GM12878 (cell line): ENCODE results near the gene TAX1BP3. TPM values are rescaled to one million over a fixed set of nuclear protein-coding genes. Genes with fewer than 3 reads are reported as not detected.

ENCODE experiments used
- ASH2L ChIP-seq: fragments of 300-600, 200-600 bp; sonication (generic); IDR thresholded peaks from 2 replicates; pipeline ENCODE4 v1.6.1; 2017; ENCODE audit warnings: low read depth, mild to moderate bottlenecking, borderline replicate concordance
- BMI1 ChIP-seq: fragments of 450-650 bp; IDR thresholded peaks from 2 replicates; pipeline ENCODE4 v1.6.1; 2016; ENCODE audit warnings: mild to moderate bottlenecking, moderate library complexity, borderline replicate concordance
- CBFB ChIP-seq: IDR thresholded peaks from 2 replicates; pipeline ENCODE4 v1.6.1; 2016; ENCODE audit warnings: antibody characterized with exemption, low read depth
- FOXK2 ChIP-seq: fragments of 450-650 bp; IDR thresholded peaks from 2 replicates; pipeline ENCODE4 v1.6.1; 2017; ENCODE audit warnings: mild to moderate bottlenecking, moderate library complexity
- HDAC6 ChIP-seq: fragments of 200-600 bp; sonication (generic); IDR thresholded peaks from one replicate; pipeline ENCODE4 v1.8.0; 2017; ENCODE audit warnings: antibody characterized with exemption; ENCODE audit not compliant: unreplicated experiment
- NFXL1 ChIP-seq: fragments of 450-650 bp; IDR thresholded peaks from 2 replicates; pipeline ENCODE4 v1.6.1; 2017; ENCODE audit warnings: antibody characterized with exemption, mild to moderate bottlenecking, borderline replicate concordance
- NFYA ChIP-seq: IDR thresholded peaks from 2 replicates; pipeline ENCODE4 v1.6.1; 2011; ENCODE audit warnings: low read depth, mild to moderate bottlenecking, low read length, improper control_type of control experiment, borderline replicate concordance
- NR2C1 ChIP-seq: fragments of 450-650 bp; IDR thresholded peaks from 2 replicates; pipeline ENCODE4 v1.6.1; 2017; ENCODE audit warnings: antibody characterized with exemption, mild to moderate bottlenecking, moderate library complexity
- RBBP5 ChIP-seq: fragments of 200-600 bp; sonication (generic); conservative IDR thresholded peaks from 2 replicates; pipeline ENCODE4 v1.6.1; 2016
- RELA ChIP-seq: fragments of 450-650 bp; IDR thresholded peaks from 2 replicates; pipeline ENCODE4 v1.8.0; 2014; ENCODE audit warnings: borderline replicate concordance; ENCODE audit not compliant: partially characterized antibody
- SMARCA5 ChIP-seq: fragments of 450-650 bp; IDR thresholded peaks from 2 replicates; pipeline ENCODE4 v1.6.1; 2017; ENCODE audit warnings: mild to moderate bottlenecking
- SREBF2 ChIP-seq: IDR thresholded peaks from 2 replicates; pipeline ENCODE4 v1.6.1; 2012; ENCODE audit warnings: mild to moderate bottlenecking, low read length
- SRF ChIP-seq, 2 experiments: IDR thresholded peaks; 2 replicates each; pipeline ENCODE4 v1.6.1; 2011; ENCODE audit warnings: low read depth in 2 of 2, low read length in 2 of 2, mild to moderate bottlenecking in 1 of 2, moderate library complexity in 1 of 2
- WRNIP1 ChIP-seq: IDR thresholded peaks from 2 replicates; pipeline ENCODE4 v1.6.1; 2011; ENCODE audit warnings: low read depth, low read length, improper control_type of control experiment, borderline replicate concordance
- polyA plus RNA-seq, 11 experiments: library from polyadenylated mRNA; depleted of rRNA in 4 of 11; unstranded in 6 of 11; stranded (reverse) in 5 of 11; fragments of >200 nt; fragmentation: Nextera tagmentation in 4 of 11; fragmentation: Illumina TruSeq in 1 of 11; extraction: Ambion mirVana in 4 of 11; extraction: Trizol in 1 of 11; gene quantifications; 1 replicate in 1 of 11; 2 replicates in 10 of 11; pipeline versions ENCODE4 v1.2.1 to v1.2.3, GENCODE V29; 2011 to 2016; ENCODE audit warnings: inconsistent platforms in 2 of 11, missing spikeins in 2 of 11, low read depth in 1 of 11
- total RNA-seq, 4 experiments: library from RNA; depleted of rRNA in 3 of 4; stranded (reverse); fragments of >200 nt in 3 of 4; fragmentation: Illumina TruSeq in 1 of 4; extraction: Trizol in 1 of 4; gene quantifications; 2 replicates each; pipeline versions ENCODE4 v1.2.1 to v1.2.3, GENCODE V29; 2013 to 2021
- TF ChIP-seq, protein P1 (sequence below): fragments of 450-650 bp; IDR thresholded peaks from 2 replicates; pipeline ENCODE4 v1.6.1; 2017; ENCODE audit warnings: antibody characterized with exemption, mild to moderate bottlenecking, moderate library complexity
- TF ChIP-seq, protein P2 (sequence below): IDR thresholded peaks from 2 replicates; pipeline ENCODE4 v1.6.1; 2012; ENCODE audit warnings: low read depth, low read length, improper control_type of control experiment
- TF ChIP-seq, protein P3 (sequence below): fragments of 450-650 bp; conservative IDR thresholded peaks from 2 replicates; pipeline ENCODE4 v1.6.1; 2017; ENCODE audit warnings: mild to moderate bottlenecking, moderate library complexity
- TF ChIP-seq, protein P4 (sequence below): fragments of 150-350 bp; IDR thresholded peaks from 2 replicates; pipeline ENCODE4 v1.6.1; 2014; ENCODE audit warnings: mild to moderate bottlenecking, low read depth, low read length
- TF ChIP-seq, protein P5 (sequence below): fragments of 450-650 bp; IDR thresholded peaks from 2 replicates; pipeline ENCODE4 v1.6.1; 2017; ENCODE audit warnings: low read depth, mild to moderate bottlenecking, moderate library complexity
- TF ChIP-seq, protein P6 (sequence below): IDR thresholded peaks from 2 replicates; pipeline ENCODE4 v1.6.1; 2012; ENCODE audit warnings: low read length, inconsistent platforms

Gene TAX1BP3
- total and polyA plus RNA-seq, 10 of the 15 experiments (the other 5 are each of a cell fraction or from before 2014, with no cell fraction given), result 1.00 to 40.4 (median 15.4) TPM

DNA sequence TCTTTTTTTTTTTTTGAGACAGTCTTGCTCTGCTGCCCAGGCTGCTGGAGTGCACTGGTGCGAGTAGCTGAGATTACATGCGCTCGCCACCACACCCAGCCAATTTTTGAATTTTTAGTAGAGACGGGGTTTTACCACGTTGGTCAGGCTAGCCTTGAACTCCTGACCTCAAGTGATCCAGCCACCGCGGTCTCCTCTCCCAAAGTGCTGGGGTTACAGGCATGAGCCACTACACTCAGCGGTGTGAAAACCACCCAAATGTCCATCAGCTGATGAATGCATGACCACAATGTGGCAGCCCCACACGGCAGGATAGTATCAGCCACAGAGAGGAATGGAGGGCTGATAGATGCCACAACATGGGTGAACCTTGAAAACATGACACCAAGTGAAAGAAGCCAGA, 25.5 kb upstream of the TAX1BP3 start (continued):
- TF ChIP-seq HDAC6, result no peak
- no peak for TF ChIP-seq RBBP5
- TF ChIP-seq, protein P1, sequence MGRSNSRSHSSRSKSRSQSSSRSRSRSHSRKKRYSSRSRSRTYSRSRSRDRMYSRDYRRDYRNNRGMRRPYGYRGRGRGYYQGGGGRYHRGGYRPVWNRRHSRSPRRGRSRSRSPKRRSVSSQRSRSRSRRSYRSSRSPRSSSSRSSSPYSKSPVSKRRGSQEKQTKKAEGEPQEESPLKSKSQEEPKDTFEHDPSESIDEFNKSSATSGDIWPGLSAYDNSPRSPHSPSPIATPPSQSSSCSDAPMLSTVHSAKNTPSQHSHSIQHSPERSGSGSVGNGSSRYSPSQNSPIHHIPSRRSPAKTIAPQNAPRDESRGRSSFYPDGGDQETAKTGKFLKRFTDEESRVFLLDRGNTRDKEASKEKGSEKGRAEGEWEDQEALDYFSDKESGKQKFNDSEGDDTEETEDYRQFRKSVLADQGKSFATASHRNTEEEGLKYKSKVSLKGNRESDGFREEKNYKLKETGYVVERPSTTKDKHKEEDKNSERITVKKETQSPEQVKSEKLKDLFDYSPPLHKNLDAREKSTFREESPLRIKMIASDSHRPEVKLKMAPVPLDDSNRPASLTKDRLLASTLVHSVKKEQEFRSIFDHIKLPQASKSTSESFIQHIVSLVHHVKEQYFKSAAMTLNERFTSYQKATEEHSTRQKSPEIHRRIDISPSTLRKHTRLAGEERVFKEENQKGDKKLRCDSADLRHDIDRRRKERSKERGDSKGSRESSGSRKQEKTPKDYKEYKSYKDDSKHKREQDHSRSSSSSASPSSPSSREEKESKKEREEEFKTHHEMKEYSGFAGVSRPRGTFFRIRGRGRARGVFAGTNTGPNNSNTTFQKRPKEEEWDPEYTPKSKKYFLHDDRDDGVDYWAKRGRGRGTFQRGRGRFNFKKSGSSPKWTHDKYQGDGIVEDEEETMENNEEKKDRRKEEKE, result no peak
- TF ChIP-seq SRF (IDR thresholded peaks at IDR 0.05; ENCODE audit: low read depth in 2 of 2, low read length in 2 of 2), result no peak
- TF ChIP-seq CBFB, result peak; percentile 96
- TF ChIP-seq, protein P2, sequence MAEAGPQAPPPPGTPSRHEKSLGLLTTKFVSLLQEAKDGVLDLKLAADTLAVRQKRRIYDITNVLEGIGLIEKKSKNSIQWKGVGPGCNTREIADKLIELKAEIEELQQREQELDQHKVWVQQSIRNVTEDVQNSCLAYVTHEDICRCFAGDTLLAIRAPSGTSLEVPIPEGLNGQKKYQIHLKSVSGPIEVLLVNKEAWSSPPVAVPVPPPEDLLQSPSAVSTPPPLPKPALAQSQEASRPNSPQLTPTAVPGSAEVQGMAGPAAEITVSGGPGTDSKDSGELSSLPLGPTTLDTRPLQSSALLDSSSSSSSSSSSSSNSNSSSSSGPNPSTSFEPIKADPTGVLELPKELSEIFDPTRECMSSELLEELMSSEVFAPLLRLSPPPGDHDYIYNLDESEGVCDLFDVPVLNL, result no peak
- TF ChIP-seq SREBF2, result no peak
- TF ChIP-seq NFXL1, result no peak
- TF ChIP-seq, protein P3, sequence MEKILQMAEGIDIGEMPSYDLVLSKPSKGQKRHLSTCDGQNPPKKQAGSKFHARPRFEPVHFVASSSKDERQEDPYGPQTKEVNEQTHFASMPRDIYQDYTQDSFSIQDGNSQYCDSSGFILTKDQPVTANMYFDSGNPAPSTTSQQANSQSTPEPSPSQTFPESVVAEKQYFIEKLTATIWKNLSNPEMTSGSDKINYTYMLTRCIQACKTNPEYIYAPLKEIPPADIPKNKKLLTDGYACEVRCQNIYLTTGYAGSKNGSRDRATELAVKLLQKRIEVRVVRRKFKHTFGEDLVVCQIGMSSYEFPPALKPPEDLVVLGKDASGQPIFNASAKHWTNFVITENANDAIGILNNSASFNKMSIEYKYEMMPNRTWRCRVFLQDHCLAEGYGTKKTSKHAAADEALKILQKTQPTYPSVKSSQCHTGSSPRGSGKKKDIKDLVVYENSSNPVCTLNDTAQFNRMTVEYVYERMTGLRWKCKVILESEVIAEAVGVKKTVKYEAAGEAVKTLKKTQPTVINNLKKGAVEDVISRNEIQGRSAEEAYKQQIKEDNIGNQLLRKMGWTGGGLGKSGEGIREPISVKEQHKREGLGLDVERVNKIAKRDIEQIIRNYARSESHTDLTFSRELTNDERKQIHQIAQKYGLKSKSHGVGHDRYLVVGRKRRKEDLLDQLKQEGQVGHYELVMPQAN, result no peak; the same call in 1 of the 2 replicates
- 0 out of 2 replicates have a peak, but pooled peaks have one; percentile 8 for TF ChIP-seq BMI1
- TF ChIP-seq FOXK2, result no peak
- TF ChIP-seq WRNIP1, result no peak
- peak; percentile 81 for TF ChIP-seq RELA
- TF ChIP-seq SMARCA5, result no peak
- TF ChIP-seq, protein P4, sequence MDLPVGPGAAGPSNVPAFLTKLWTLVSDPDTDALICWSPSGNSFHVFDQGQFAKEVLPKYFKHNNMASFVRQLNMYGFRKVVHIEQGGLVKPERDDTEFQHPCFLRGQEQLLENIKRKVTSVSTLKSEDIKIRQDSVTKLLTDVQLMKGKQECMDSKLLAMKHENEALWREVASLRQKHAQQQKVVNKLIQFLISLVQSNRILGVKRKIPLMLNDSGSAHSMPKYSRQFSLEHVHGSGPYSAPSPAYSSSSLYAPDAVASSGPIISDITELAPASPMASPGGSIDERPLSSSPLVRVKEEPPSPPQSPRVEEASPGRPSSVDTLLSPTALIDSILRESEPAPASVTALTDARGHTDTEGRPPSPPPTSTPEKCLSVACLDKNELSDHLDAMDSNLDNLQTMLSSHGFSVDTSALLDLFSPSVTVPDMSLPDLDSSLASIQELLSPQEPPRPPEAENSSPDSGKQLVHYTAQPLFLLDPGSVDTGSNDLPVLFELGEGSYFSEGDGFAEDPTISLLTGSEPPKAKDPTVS, result no peak
- no peak for TF ChIP-seq ASH2L
- no peak for TF ChIP-seq NR2C1
- TF ChIP-seq, protein P5, sequence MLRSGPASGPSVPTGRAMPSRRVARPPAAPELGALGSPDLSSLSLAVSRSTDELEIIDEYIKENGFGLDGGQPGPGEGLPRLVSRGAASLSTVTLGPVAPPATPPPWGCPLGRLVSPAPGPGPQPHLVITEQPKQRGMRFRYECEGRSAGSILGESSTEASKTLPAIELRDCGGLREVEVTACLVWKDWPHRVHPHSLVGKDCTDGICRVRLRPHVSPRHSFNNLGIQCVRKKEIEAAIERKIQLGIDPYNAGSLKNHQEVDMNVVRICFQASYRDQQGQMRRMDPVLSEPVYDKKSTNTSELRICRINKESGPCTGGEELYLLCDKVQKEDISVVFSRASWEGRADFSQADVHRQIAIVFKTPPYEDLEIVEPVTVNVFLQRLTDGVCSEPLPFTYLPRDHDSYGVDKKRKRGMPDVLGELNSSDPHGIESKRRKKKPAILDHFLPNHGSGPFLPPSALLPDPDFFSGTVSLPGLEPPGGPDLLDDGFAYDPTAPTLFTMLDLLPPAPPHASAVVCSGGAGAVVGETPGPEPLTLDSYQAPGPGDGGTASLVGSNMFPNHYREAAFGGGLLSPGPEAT, result peak; percentile 79
- TF ChIP-seq, protein P6, sequence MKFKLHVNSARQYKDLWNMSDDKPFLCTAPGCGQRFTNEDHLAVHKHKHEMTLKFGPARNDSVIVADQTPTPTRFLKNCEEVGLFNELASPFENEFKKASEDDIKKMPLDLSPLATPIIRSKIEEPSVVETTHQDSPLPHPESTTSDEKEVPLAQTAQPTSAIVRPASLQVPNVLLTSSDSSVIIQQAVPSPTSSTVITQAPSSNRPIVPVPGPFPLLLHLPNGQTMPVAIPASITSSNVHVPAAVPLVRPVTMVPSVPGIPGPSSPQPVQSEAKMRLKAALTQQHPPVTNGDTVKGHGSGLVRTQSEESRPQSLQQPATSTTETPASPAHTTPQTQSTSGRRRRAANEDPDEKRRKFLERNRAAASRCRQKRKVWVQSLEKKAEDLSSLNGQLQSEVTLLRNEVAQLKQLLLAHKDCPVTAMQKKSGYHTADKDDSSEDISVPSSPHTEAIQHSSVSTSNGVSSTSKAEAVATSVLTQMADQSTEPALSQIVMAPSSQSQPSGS, result peak; percentile 81; the same call in 1 of the 2 replicates
- TF ChIP-seq NFYA, result no peak
